ENCODE measurements around the gene STX8.
"Not testable (repeated sequence)": the region's sequence is repeated elsewhere in the genome, so short reads cannot be mapped to it uniquely, and the experiment has no call there.

Gene STX8, protein sequence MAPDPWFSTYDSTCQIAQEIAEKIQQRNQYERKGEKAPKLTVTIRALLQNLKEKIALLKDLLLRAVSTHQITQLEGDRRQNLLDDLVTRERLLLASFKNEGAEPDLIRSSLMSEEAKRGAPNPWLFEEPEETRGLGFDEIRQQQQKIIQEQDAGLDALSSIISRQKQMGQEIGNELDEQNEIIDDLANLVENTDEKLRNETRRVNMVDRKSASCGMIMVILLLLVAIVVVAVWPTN

DNA sequence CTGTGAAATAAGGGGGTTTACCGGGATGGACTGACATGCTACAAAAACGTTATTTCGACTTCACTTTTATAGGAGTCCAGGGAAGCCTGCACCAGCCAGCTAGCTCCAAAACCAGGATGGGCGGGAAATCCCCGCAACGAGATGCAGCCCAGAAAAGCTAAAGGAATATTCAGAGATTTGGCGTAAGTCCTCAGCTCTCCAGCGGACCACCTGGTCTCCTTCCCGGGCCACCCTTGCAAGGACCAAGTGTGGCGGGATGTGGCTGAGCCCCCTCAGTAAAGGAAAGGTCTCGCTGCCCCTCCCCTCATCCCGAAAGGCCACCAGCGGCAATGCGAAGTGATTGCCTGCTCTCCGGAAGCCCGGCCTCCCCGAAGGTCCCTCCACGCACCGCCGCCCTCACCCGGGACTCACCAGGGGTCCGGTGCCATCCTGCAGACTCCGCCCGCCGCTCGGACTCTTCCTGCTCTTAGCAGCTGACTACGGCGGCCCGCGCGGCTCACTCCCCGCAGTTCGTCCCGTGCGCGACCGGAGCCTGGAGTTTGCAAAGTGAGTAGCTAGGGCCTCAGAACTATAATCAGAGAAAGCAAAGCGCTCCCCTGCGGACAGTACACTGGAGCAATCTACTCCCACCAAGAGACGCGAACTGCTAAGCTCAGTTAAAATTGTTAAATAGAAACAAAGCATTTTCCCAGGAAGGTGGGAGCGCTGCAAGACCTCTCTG, at the start of gene STX8:
Gene STX8, minus strand, starts transcription at position 440 of the 721 bp plus-strand sequence. Its CDS starts 12 bp downstream, at position 428.
- no peaks in the 10 kb centered on the region for H3K9me3 ChIP-seq (ENCODE audit: control insufficient read depth in 2 of 2, low read length in 2 of 2)
- peak within 1 kb of the TSS in 1 of 2 donors; percentile 38 for H3K27ac ChIP-seq (ENCODE audit: low read depth in 2 of 2, low read length in 2 of 2)
- peaks cover 6 to 19% of the 10 kb centered on the region in 2 donors for H3K4me1 ChIP-seq (ENCODE audit: control insufficient read depth in 2 of 2, insufficient read depth in 2 of 2, low read length in 2 of 2)
- no peaks in the 10 kb centered on the region for H3K36me3 ChIP-seq (ENCODE audit: control insufficient read depth in 2 of 2, insufficient read depth in 2 of 2, low read length in 2 of 2)
- no peaks in the 10 kb centered on the region for H3K27me3 ChIP-seq (ENCODE audit: control insufficient read depth in 2 of 2, insufficient read depth in 2 of 2, low read length in 2 of 2)
- peak within 1 kb of the TSS; percentile 88 to 99 for H3K4me3 ChIP-seq (ENCODE audit: low read length in 2 of 2)
- peak within 1 kb of the TSS; percentile 81 to 86 for H3K9ac ChIP-seq (ENCODE audit: low read depth in 1 of 2, low read length in 2 of 2)

GRCh38 chr17:9622961-9623360, 47.3 kb upstream of the STX8 start:
- Histone ChIP-seq H3K36me3 (ENCODE audit: control insufficient read depth in 2 of 2, insufficient read depth in 2 of 2, low read length in 2 of 2) (no peaks in the 10 kb centered on the region), H3K9me3 (ENCODE audit: control insufficient read depth in 2 of 2, low read length in 2 of 2) (no peaks in the 10 kb centered on the region), H3K4me3 (ENCODE audit: low read length in 2 of 2) (no peak overlapping the region), H3K9ac (ENCODE audit: low read depth in 1 of 2, low read length in 2 of 2) (no peak overlapping the region), H3K27ac (ENCODE audit: low read depth in 2 of 2, low read length in 2 of 2) (no peak overlapping the region), H3K4me1 (ENCODE audit: control insufficient read depth in 2 of 2, insufficient read depth in 2 of 2, low read length in 2 of 2) (no peaks in the 10 kb centered on the region), H3K27me3 (ENCODE audit: control insufficient read depth in 2 of 2, insufficient read depth in 2 of 2, low read length in 2 of 2) (no peaks in the 10 kb centered on the region)

- Histone ChIP-seq H3K27ac (ENCODE audit: low read depth in 2 of 2, low read length in 2 of 2) (no peak overlapping the region), H3K36me3 (ENCODE audit: control insufficient read depth in 2 of 2, insufficient read depth in 2 of 2, low read length in 2 of 2) (no peaks in the 10 kb centered on the region), H3K9me3 (ENCODE audit: control insufficient read depth in 2 of 2, low read length in 2 of 2) (no peaks in the 10 kb centered on the region), H3K27me3 (ENCODE audit: control insufficient read depth in 2 of 2, insufficient read depth in 2 of 2, low read length in 2 of 2) (peaks cover 0 to 3% of the 10 kb centered on the region in 2 donors), H3K9ac (ENCODE audit: low read depth in 1 of 2, low read length in 2 of 2) (no peak overlapping the region), H3K4me1 (ENCODE audit: control insufficient read depth in 2 of 2, insufficient read depth in 2 of 2, low read length in 2 of 2) (no peaks in the 10 kb centered on the region), H3K4me3 (ENCODE audit: low read length in 2 of 2) (no peak overlapping the region)
These were observed 39.9 kb upstream of the STX8 start for GRCh38 chr17:9615486-9615885.

DNA sequence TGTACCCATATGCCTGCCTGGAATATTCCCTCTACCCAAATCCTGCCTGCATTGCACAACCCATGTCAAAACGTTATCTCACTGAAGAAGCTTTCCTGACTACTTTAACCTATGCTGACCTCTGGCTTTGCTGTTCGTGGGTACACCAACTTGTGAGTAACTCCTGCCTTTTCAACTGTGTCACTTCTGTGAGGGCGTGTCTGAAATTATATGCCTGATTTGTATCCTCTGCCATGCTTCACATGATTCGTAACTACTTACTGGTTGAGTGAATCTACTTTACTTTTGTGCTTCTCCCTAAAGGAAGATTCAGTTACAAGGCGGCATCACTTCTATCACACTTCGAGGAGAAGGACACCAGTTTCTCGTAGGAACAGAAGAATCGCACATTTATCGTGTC, 36.4 kb upstream of the STX8 start:
- no peak overlapping the region for H3K9ac ChIP-seq (ENCODE audit: low read depth in 1 of 2, low read length in 2 of 2)
- no peaks in the 10 kb centered on the region for H3K4me1 ChIP-seq (ENCODE audit: control insufficient read depth in 2 of 2, insufficient read depth in 2 of 2, low read length in 2 of 2)
- peaks cover 0 to 3% of the 10 kb centered on the region in 2 donors for H3K27me3 ChIP-seq (ENCODE audit: control insufficient read depth in 2 of 2, insufficient read depth in 2 of 2, low read length in 2 of 2)
- H3K9me3 ChIP-seq (ENCODE audit: control insufficient read depth in 2 of 2, low read length in 2 of 2), result no peaks in the 10 kb centered on the region
- no peak overlapping the region for H3K27ac ChIP-seq (ENCODE audit: low read depth in 2 of 2, low read length in 2 of 2)
- no peaks in the 10 kb centered on the region for H3K36me3 ChIP-seq (ENCODE audit: control insufficient read depth in 2 of 2, insufficient read depth in 2 of 2, low read length in 2 of 2)
- no peak overlapping the region for H3K4me3 ChIP-seq (ENCODE audit: low read length in 2 of 2)

- Histone ChIP-seq H3K36me3 (ENCODE audit: control insufficient read depth in 2 of 2, insufficient read depth in 2 of 2, low read length in 2 of 2) (no peaks in the 10 kb centered on the region), H3K9me3 (ENCODE audit: control insufficient read depth in 2 of 2, low read length in 2 of 2) (no peaks in the 10 kb centered on the region), H3K27ac (ENCODE audit: low read depth in 2 of 2, low read length in 2 of 2) (no peak overlapping the region), H3K4me3 (ENCODE audit: low read length in 2 of 2) (no peak overlapping the region), H3K9ac (ENCODE audit: low read depth in 1 of 2, low read length in 2 of 2) (no peak overlapping the region), H3K27me3 (ENCODE audit: control insufficient read depth in 2 of 2, insufficient read depth in 2 of 2, low read length in 2 of 2) (peaks cover 0 to 3% of the 10 kb centered on the region in 2 donors), H3K4me1 (ENCODE audit: control insufficient read depth in 2 of 2, insufficient read depth in 2 of 2, low read length in 2 of 2) (no peaks in the 10 kb centered on the region)
These were observed 35.9 kb upstream of the STX8 start for GRCh38 chr17:9611557-9611956.

GRCh38 chr17:9607058-9607457, 31.4 kb upstream of the STX8 start:
- H3K27ac ChIP-seq (ENCODE audit: low read depth in 2 of 2, low read length in 2 of 2); H3K36me3 ChIP-seq (ENCODE audit: control insufficient read depth in 2 of 2, insufficient read depth in 2 of 2, low read length in 2 of 2); H3K4me3 ChIP-seq (ENCODE audit: low read length in 2 of 2); H3K9ac ChIP-seq (ENCODE audit: low read depth in 1 of 2, low read length in 2 of 2); H3K9me3 ChIP-seq (ENCODE audit: control insufficient read depth in 2 of 2, low read length in 2 of 2); H3K27me3 ChIP-seq (ENCODE audit: control insufficient read depth in 2 of 2, insufficient read depth in 2 of 2, low read length in 2 of 2); H3K4me1 ChIP-seq (ENCODE audit: control insufficient read depth in 2 of 2, insufficient read depth in 2 of 2, low read length in 2 of 2): not testable (repeated sequence)

GRCh38 chr17:9606453-9606852, 30.8 kb upstream of the STX8 start:
- Histone ChIP-seq H3K9me3 (ENCODE audit: control insufficient read depth in 2 of 2, low read length in 2 of 2) (no peaks in the 10 kb centered on the region), H3K27ac (ENCODE audit: low read depth in 2 of 2, low read length in 2 of 2) (no peak overlapping the region)

GRCh38 chr17:9604583-9604982, 29.0 kb upstream of the STX8 start:
- not testable (repeated sequence) for H3K4me1 ChIP-seq (ENCODE audit: control insufficient read depth in 2 of 2, insufficient read depth in 2 of 2, low read length in 2 of 2); H3K36me3 ChIP-seq (ENCODE audit: control insufficient read depth in 2 of 2, insufficient read depth in 2 of 2, low read length in 2 of 2); H3K27ac ChIP-seq (ENCODE audit: low read depth in 2 of 2, low read length in 2 of 2); H3K4me3 ChIP-seq (ENCODE audit: low read length in 2 of 2); H3K9me3 ChIP-seq (ENCODE audit: control insufficient read depth in 2 of 2, low read length in 2 of 2); H3K9ac ChIP-seq (ENCODE audit: low read depth in 1 of 2, low read length in 2 of 2); H3K27me3 ChIP-seq (ENCODE audit: control insufficient read depth in 2 of 2, insufficient read depth in 2 of 2, low read length in 2 of 2)

More at GRCh38 chr17:9606453-9606852, 30.8 kb upstream of the STX8 start:
- no peaks in the 10 kb centered on the region for H3K36me3 ChIP-seq (ENCODE audit: control insufficient read depth in 2 of 2, insufficient read depth in 2 of 2, low read length in 2 of 2)
- H3K9ac ChIP-seq (ENCODE audit: low read depth in 1 of 2, low read length in 2 of 2), result no peak overlapping the region
- no peaks in the 10 kb centered on the region for H3K27me3 ChIP-seq (ENCODE audit: control insufficient read depth in 2 of 2, insufficient read depth in 2 of 2, low read length in 2 of 2)
- H3K4me1 ChIP-seq (ENCODE audit: control insufficient read depth in 2 of 2, insufficient read depth in 2 of 2, low read length in 2 of 2), result no peaks in the 10 kb centered on the region
- no peak overlapping the region for H3K4me3 ChIP-seq (ENCODE audit: low read length in 2 of 2)

- Histone ChIP-seq H3K9me3 (ENCODE audit: control insufficient read depth in 2 of 2, low read length in 2 of 2) (no peaks in the 10 kb centered on the region), H3K4me3 (ENCODE audit: low read length in 2 of 2) (no peak overlapping the region), H3K9ac (ENCODE audit: low read depth in 1 of 2, low read length in 2 of 2) (no peak overlapping the region), H3K4me1 (ENCODE audit: control insufficient read depth in 2 of 2, insufficient read depth in 2 of 2, low read length in 2 of 2) (no peaks in the 10 kb centered on the region), H3K27ac (ENCODE audit: low read depth in 2 of 2, low read length in 2 of 2) (no peak overlapping the region), H3K36me3 (ENCODE audit: control insufficient read depth in 2 of 2, insufficient read depth in 2 of 2, low read length in 2 of 2) (no peaks in the 10 kb centered on the region), H3K27me3 (ENCODE audit: control insufficient read depth in 2 of 2, insufficient read depth in 2 of 2, low read length in 2 of 2) (no peaks in the 10 kb centered on the region)
These were observed 23.0 kb upstream of the STX8 start for GRCh38 chr17:9598661-9599060.

- H3K36me3 ChIP-seq (ENCODE audit: control insufficient read depth in 2 of 2, insufficient read depth in 2 of 2, low read length in 2 of 2); H3K4me3 ChIP-seq (ENCODE audit: low read length in 2 of 2); H3K9ac ChIP-seq (ENCODE audit: low read depth in 1 of 2, low read length in 2 of 2); H3K4me1 ChIP-seq (ENCODE audit: control insufficient read depth in 2 of 2, insufficient read depth in 2 of 2, low read length in 2 of 2); H3K27me3 ChIP-seq (ENCODE audit: control insufficient read depth in 2 of 2, insufficient read depth in 2 of 2, low read length in 2 of 2); H3K27ac ChIP-seq (ENCODE audit: low read depth in 2 of 2, low read length in 2 of 2); H3K9me3 ChIP-seq (ENCODE audit: control insufficient read depth in 2 of 2, low read length in 2 of 2): not testable (repeated sequence)
These were observed 22.0 kb upstream of the STX8 start for GRCh38 chr17:9597638-9598037.

All from mucosa of rectum (tissue), 2 donors.